Measurements from ENCODE around the gene MCTP2.

The MCTP2 gene

DNA sequence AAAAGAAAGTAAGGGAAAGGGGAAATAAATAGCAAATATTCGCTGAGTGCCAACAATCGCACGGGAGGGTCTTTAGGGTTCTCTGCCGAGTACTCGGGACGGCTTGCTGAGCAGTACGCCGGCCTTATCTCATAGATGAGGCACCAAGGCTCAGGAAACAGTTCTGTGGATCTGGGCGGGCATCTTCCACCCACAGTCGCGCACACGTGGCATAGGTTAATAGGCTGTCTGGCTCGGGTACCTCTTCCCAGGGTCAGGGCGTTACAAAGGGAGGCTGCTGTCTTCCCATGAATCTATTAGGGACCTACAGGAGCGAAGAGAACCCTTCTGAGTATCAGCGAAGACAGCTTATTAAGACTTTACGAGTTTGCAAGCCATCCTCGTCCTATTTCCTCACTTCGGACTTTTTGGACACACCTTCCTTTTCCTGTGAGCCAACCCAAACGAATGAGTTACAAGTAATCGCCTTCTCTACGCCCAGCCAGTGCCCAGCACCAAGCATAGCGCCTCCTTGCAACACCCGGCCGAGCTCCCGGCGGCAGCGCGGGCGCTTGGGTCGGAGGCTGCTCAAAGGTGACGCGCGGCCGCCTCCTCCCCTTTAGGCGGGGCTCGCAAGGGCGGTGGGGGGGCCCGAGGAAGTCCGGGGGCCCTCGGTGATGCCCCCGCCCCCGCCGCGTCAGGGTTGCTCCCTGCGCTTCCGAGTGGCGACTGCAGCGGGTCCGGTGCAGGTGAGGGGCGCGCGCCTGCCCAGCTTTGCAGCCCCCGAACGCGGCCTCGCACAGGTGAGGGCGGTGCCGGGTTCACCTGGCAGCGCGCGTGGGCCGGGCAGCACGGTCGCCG is at the start of gene MCTP2:
MCTP2 (plus strand) TSS at position 679 of the 840 bp plus-strand sequence. CDS start 66,705 bp downstream, outside the sequence.
- no peak for DNase-seq

DNA sequence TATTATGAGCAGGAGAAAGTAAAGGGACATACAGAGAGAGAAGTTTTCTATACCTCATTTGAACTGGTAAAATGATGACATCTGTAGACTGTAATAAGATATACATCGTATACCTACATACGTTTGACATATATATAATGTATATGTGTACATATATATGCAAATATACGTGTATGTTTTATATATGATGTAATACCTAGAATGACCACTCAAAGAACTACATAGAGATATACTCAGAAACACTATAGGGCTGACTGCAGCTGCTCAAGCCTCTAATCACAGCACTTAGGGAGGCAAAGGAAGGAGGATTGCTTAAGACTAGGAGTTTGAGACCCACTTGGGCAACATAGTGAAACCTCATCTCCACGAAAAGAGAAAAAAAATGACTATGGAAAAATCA is 48.5 kb upstream of the MCTP2 start:
- DNase-seq = no peak

DNA sequence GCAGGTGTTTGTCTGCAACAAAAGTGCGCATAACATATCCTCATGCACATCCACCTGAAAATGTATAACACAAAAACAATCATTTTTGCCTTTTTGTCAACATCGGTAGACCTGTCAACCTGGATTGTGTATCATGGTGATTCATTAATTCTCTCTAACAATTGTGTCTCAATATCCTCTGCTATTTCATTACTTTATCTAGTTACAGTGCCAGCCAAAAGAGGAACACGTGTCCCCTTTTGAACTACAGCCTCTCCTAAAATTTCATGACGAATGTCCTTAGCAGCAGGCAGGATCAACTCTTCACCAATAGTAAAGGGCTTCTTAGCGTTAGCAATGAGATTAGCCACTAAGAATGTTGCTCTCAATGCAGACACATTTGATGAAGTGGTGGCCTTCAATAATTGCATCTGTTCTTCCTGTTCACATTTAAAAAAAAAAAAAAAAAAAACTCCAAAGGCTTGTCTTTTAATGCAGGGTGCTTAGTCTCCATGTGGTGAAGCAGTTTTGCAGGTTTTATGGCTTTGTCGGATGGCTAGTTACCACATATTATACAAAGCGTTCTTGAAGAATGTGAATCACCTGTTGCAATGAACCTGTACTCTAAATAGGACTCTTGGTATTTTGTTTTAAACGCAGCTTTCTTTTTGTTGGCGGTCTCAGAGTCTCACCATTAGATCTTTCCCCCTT is 45.7 kb upstream of the MCTP2 start:
- no peak for DNase-seq

GRCh38 chr15:94186770-94187331 is 44.5 kb upstream of the MCTP2 start:
- DNase-seq = no peak

DNA sequence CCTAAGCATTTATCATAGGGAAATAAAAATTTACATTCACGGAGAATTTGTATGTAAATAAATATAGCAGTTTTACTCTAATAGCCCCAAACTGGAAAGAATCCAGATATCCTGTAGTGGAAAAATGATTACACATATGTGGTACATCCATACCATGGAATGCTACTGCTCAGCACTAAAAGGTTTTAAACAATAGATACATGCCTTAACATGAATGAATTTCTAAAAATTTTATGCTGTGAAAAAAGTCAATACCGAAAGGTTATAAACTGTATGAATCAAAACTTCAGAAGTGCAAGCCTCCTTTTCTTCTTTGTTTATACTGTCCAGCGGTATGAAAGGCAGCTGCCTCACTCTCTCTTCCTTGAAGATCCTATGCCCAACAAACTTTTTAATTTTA is 37.5 kb upstream of the MCTP2 start:
- no peak for DNase-seq

DNA sequence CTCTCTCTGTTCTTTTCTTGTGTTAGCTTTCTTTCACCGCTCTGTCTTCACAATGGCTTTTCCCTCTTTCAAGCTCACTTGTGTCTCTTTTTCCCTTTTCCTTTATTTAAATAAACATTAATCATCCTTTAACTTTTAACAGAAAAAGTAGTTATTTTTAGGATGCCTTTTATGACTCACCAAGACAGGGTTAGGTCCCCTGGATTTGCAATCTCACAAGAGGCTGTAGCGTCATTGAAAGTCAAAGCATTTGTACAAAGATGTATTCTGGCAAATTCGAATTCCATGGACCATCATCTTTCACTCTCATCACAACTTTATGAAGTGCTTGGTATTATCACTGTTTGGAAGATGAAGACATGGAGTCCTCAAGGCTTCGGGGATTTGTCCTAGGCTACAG is 34.8 kb upstream of the MCTP2 start:
- DNase-seq = no peak

DNA sequence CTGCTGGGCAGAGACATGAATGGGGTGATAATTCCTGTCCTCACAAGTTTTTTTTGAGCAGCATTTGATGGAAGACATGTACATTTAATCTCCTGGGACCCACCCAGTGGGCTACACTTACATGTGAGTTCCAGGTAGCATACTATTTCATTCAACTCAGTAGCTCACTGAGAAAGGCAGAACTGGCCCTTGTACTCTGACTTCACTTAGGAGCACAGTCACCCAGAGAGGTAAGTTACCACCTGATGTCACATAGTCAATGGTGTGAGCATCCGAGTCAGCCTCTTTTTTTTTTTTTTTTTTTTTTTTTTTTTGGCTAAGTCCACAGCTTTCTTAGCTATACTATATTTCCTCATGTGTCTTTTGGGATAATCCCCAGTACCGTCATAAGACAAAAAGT is 32.7 kb upstream of the MCTP2 start:
- DNase-seq = no peak

GRCh38 chr15:94199725-94200124 is 31.6 kb upstream of the MCTP2 start:
- DNase-seq = no peak

GRCh38 chr15:94203306-94203705 is 28.1 kb upstream of the MCTP2 start:
- no peak for DNase-seq

GRCh38 chr15:94205366-94205765 is 26.0 kb upstream of the MCTP2 start:
- no peak for DNase-seq

DNA sequence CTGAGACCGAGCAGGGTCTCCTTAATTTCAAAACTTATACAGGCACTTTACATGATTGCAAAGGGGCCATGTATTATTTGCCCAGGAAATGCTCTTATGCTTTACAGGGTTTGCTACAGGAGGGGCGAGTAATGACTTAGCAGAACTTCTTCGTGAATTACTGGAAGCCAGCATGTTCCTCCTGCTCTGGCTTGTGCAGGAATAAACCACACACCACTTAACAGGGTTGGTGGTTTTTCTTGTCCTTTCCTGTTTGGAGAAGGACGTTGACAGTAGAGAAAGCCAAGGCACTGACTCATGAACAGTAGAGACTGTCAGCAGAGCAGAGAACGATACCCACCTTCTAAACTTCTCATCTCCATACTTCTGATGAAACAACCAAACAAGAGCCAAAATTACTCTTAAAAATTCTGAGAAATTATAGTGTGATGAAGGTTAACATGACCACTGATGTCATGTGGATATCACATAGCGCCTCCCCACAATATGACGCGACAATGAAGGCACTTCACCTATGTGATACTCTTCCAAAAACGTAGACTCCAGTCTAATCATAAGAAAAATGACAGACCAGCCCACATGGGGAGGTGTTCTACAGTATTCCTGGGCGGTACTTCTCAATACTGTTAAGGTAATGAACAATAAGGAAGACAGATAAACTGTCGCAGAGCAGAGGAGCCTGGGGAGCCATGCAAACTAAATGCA is 24.7 kb upstream of the MCTP2 start:
- no peak for DNase-seq

DNA sequence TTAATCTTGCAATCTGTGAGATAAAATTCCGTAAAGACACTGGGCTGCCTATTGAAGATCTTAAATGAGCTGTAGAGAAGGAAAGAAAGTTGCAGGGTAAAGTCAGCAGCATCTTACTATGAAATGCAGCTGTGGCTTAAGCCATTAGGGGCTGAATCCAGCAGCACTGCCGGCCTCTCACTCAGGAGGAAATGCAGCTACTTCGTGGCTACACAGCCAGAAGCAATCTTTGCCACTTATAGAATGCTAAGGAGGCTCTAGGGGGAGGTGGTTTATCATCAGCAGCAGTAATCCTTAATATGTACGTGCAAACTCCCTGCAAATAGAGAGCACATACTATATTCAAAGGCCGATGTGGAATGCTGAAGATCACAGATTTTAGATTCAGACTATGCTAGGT is 19.1 kb upstream of the MCTP2 start:
- DNase-seq = no peak

- DNase-seq = no peak
These were observed 5.7 kb upstream of the MCTP2 start for GRCh38 chr15:94225616-94226015.

DNA sequence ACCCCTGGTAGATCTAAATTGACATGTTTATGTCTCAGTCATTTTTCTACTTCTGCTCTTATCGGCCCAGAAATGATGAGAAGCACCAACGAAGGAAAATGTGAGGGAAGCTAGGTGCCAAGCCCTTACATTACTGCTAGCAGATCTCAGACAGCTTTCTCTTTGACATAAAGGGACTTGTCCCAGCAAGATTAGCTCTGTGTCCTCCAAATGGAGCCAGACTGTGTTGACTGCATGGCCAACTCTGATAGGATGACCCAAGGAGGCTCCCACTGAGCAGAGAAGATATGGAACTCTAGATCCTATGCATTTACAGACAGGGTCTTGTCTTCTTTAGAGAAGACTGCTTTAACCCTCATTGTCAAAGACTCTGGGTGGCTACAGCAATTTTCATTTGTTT is 2.8 kb upstream of the MCTP2 start:
- no peak for DNase-seq

- DNase-seq = no peak
These were observed 1.6 kb upstream of the MCTP2 start for GRCh38 chr15:94229591-94230369.

- DNase-seq = no peak
These were observed 904 bp upstream of the MCTP2 start for GRCh38 chr15:94230431-94230882.

- no peak for DNase-seq
These were observed 535 bp downstream of the MCTP2 start for GRCh38 chr15:94231723-94232468.

DNA sequence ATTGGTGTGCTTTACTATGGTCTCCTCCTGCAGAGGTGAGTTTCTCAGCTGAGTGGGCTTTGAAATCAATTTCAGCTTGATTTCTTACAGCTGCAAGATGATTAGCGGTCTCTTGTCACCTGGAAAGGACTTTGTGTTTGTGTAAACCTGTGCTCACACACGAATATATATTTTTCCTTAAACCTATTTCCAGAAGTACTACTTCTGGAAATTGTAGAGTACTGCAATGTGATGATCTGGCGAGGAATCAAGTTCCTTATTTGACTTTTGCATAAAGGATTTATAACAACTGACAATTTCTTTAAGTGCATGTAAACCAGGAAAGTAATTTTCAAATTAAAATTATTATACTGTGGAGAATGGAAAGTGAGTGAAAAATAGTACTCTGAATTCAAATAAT is 2.1 kb downstream of the MCTP2 start:
- no peak for DNase-seq

GRCh38 chr15:94234300-94234699 is 2.9 kb downstream of the MCTP2 start:
- DNase-seq = no peak

- DNase-seq = no peak
These were observed 3.7 kb downstream of the MCTP2 start for GRCh38 chr15:94235041-94235440.

GRCh38 chr15:94235646-94236045 is 4.3 kb downstream of the MCTP2 start:
- DNase-seq = no peak

- no peak for DNase-seq
These were observed 5.2 kb downstream of the MCTP2 start for GRCh38 chr15:94236608-94237007.

Measured in HCEC 1CT (cell line).